ENCODE data around the gene RBM25.
"Not testable (repeated sequence)": the region's sequence is repeated elsewhere in the genome, so short reads cannot be mapped to it uniquely, and the experiment has no call there.

DNA sequence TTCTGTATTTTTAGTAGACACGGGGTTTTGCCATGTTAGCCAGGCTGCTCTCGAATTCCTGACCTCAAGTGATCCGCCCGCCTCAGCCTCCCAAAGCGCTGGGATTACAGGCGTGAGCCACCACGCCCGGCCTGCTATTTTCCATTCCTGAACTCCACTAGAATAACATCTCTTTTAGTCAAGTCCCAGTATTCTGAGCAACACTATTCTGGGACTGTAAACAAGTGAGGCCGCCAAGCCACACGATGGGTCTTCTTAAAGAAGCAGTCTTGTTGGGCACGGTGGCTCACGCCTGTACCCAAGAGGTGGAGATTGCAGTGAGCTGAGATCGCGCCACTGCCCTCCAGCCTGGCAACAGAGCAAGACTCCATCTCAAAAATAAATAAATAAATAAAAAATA, 42.8 kb upstream of the RBM25 start:
- TF ChIP-seq, protein P1, sequence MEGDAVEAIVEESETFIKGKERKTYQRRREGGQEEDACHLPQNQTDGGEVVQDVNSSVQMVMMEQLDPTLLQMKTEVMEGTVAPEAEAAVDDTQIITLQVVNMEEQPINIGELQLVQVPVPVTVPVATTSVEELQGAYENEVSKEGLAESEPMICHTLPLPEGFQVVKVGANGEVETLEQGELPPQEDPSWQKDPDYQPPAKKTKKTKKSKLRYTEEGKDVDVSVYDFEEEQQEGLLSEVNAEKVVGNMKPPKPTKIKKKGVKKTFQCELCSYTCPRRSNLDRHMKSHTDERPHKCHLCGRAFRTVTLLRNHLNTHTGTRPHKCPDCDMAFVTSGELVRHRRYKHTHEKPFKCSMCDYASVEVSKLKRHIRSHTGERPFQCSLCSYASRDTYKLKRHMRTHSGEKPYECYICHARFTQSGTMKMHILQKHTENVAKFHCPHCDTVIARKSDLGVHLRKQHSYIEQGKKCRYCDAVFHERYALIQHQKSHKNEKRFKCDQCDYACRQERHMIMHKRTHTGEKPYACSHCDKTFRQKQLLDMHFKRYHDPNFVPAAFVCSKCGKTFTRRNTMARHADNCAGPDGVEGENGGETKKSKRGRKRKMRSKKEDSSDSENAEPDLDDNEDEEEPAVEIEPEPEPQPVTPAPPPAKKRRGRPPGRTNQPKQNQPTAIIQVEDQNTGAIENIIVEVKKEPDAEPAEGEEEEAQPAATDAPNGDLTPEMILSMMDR (IDR thresholded peaks at IDR 0.05) = not testable (repeated sequence)
- not testable (repeated sequence) for TF ChIP-seq POLR2A (IDR thresholded peaks at IDR 0.05)
